Thoracic aorta (tissue), 2 donors: ENCODE results near the gene DDX1. TPM values are rescaled to one million over a fixed set of nuclear protein-coding genes. Genes with fewer than 3 reads are reported as not detected.

Experiments used
- ATAC-seq: fragments of 150-250 bp; one replicate; pipeline ENCODE4 v1.8.0; 2017; ENCODE audit warnings: low read depth; ENCODE audit not compliant: insufficient number of reproducible peaks, low FRiP score
- DNase-seq: peaks from one replicate; pipeline ENCODE4 v3.0.0-alpha.2; 2020; ENCODE audit warnings: low spot score
- H3K27ac ChIP-seq, 2 donors: fragments of 200-600 bp; sonication (generic); 1 replicate in 1 of 2; 2 replicates in 1 of 2; pipeline ENCODE4 v1.5.1; 2016; ENCODE audit warnings: mild to moderate bottlenecking in 2 of 2, moderate library complexity in 2 of 2
- H3K27me3 ChIP-seq: fragments of 200-600 bp; sonication (generic); replicated peaks from 2 replicates; pipeline ENCODE4 v1.6.0; 2016; ENCODE audit warnings: mild to moderate bottlenecking; ENCODE audit not compliant: insufficient read depth
- H3K36me3 ChIP-seq: fragments of 200-600 bp; sonication (generic); one replicate; pipeline ENCODE4 v1.5.1; 2016
- H3K4me1 ChIP-seq, 2 donors: fragments of 200-600 bp; sonication (generic); 1 replicate in 1 of 2; 2 replicates in 1 of 2; pipeline versions ENCODE4 v1.5.1 to v1.6.0; 2016; ENCODE audit warnings: low read depth in 2 of 2, mild to moderate bottlenecking in 1 of 2; ENCODE audit not compliant: control insufficient read depth in 1 of 2
- H3K4me3 ChIP-seq: fragments of 200-600 bp; sonication (generic); 2 replicates; pipeline ENCODE4 v1.5.1; 2016; ENCODE audit warnings: mild to moderate bottlenecking
- H3K9me3 ChIP-seq: fragments of 200-600 bp; sonication (generic); 2 replicates; pipeline ENCODE4 v1.5.1; 2016
- CTCF ChIP-seq: fragments of 200-600 bp; sonication (generic); IDR thresholded peaks from one replicate; pipeline ENCODE4 v1.5.1; 2019; ENCODE audit warnings: antibody characterized with exemption
- total RNA-seq, 2 donors: library from RNA; depleted of rRNA; stranded (reverse); fragments of >200 nt; gene quantifications; one replicate each; pipeline versions ENCODE4 v1.1.0 to v1.2.3, GENCODE V29; 2016

DDX1 gene
- total RNA-seq, 2 donors from 2014 or later: 58.3 to 61.3 TPM

- Histone ChIP-seq H3K4me3 (no peak overlapping the region), H3K9me3 (no peaks in the 10 kb centered on the region), H3K36me3 (peaks cover 3% of the 10 kb centered on the region), H3K27ac (no peak overlapping the region), H3K27me3 (no peaks in the 10 kb centered on the region), H3K4me1 (peaks cover 3 to 6% of the 10 kb centered on the region in 2 donors)
- TF ChIP-seq CTCF: no peak
- ATAC-seq (no peak), DNase-seq (no peak)
These were observed 37.0 kb upstream of the DDX1 start for GRCh38 chr2:15554525-15555218.

GRCh38 chr2:15555760-15556193 lies 35.9 kb upstream of the DDX1 start:
- no peak for TF ChIP-seq CTCF
- H3K27me3 ChIP-seq: no peaks in the 10 kb centered on the region
- no peaks in the 10 kb centered on the region for H3K9me3 ChIP-seq
- no peak for ATAC-seq
- no peak for DNase-seq
- no peak overlapping the region for H3K27ac ChIP-seq
- peaks cover 3% of the 10 kb centered on the region for H3K36me3 ChIP-seq
- H3K4me1 ChIP-seq: peaks cover 9 to 10% of the 10 kb centered on the region in 2 donors
- H3K4me3 ChIP-seq: no peak overlapping the region

GRCh38 chr2:15556311-15556930 lies 35.2 kb upstream of the DDX1 start:
- no peaks in the 10 kb centered on the region for H3K27me3 ChIP-seq
- no peak overlapping the region for H3K4me3 ChIP-seq
- peaks cover 9 to 10% of the 10 kb centered on the region in 2 donors for H3K4me1 ChIP-seq
- H3K36me3 ChIP-seq: peaks cover 3% of the 10 kb centered on the region
- no peaks in the 10 kb centered on the region for H3K9me3 ChIP-seq
- no peak for TF ChIP-seq CTCF
- no peak for DNase-seq
- no peak overlapping the region for H3K27ac ChIP-seq
- no peak for ATAC-seq

GRCh38 chr2:15557887-15558311 lies 33.8 kb upstream of the DDX1 start:
- no peak for TF ChIP-seq CTCF
- ATAC-seq (no peak), DNase-seq (no peak)
- peaks cover 10 to 14% of the 10 kb centered on the region in 2 donors for H3K4me1 ChIP-seq
- no peak overlapping the region for H3K27ac ChIP-seq
- H3K9me3 ChIP-seq: no peaks in the 10 kb centered on the region
- no peaks in the 10 kb centered on the region for H3K27me3 ChIP-seq
- H3K4me3 ChIP-seq: no peak overlapping the region
- H3K36me3 ChIP-seq: no peaks in the 10 kb centered on the region

- no peak overlapping the region for H3K27ac ChIP-seq
- H3K36me3 ChIP-seq: no peaks in the 10 kb centered on the region
- ATAC-seq (no peak), DNase-seq (no peak)
- H3K9me3 ChIP-seq: no peaks in the 10 kb centered on the region
- no peaks in the 10 kb centered on the region for H3K27me3 ChIP-seq
- H3K4me1 ChIP-seq: peaks cover 10 to 14% of the 10 kb centered on the region in 2 donors
- peak overlapping the region; percentile 98 for H3K4me3 ChIP-seq
- no peak for TF ChIP-seq CTCF
These were observed 32.1 kb upstream of the DDX1 start for GRCh38 chr2:15559379-15560139.
